Endothelial cell of umbilical vein (primary cell): ENCODE results near the gene ANKRD12. TPM values are rescaled to one million over a fixed set of nuclear protein-coding genes. Genes with fewer than 3 reads are reported as not detected.

ENCODE experiments used
- BruUV-seq: library from RNA; stranded (reverse); fragments of 400-500 nt; replicated peaks from 2 replicates; lab custom pipeline; 2021; lab: Mats Ljungman, UMichigan
- CTCF ChIA-PET: fragments of 300-600, 350-600 bp; sonication (Branson Sonifier 250); formaldehyde crosslinking; loops from one replicate; lab custom pipeline; 2021; ENCODE audit warnings: antibody characterized with exemption, inconsistent platforms; lab: Charles Lee
- POLR2A ChIA-PET: fragments of 300-600, 350-600 bp; sonication (Branson Sonifier 250); formaldehyde crosslinking; loops from one replicate; lab custom pipeline; 2021; ENCODE audit warnings: antibody characterized with exemption, inconsistent platforms; lab: Charles Lee
- DNase-seq: peaks from one replicate; pipeline ENCODE4 v3.0.0-alpha.2; 2011; ENCODE audit warnings: low read depth, low spot score
- FAIRE-seq: peaks from 2 replicates; lab custom pipeline; 2011; peaks lifted over from hg19 to GRCh38; lab: Jason Lieb, UNC
- H2AFZ ChIP-seq: 2 replicates; pipeline ENCODE4 v1.6.0; 2012; ENCODE audit warnings: low read depth, low read length, control low read depth, inconsistent platforms
- H3K27ac ChIP-seq: 2 replicates; pipeline ENCODE4 v1.5.1; 2011; ENCODE audit warnings: low read depth, mild to moderate bottlenecking, control low read depth, low read length, moderate library complexity; ENCODE audit not compliant: insufficient read depth
- H3K27me3 ChIP-seq, 2 experiments: 2 replicates each; pipeline versions ENCODE4 v1.6.0 to v1.6.1; 2011; ENCODE audit warnings: low read length in 2 of 2, mixed read lengths in 1 of 2; ENCODE audit not compliant: control insufficient read depth in 2 of 2, insufficient read depth in 2 of 2
- H3K36me3 ChIP-seq, 2 experiments: 2 replicates in 1 of 2; 3 replicates in 1 of 2; pipeline ENCODE4 v1.5.1; 2011; ENCODE audit warnings: low read length in 2 of 2, mild to moderate bottlenecking in 1 of 2, moderate library complexity in 1 of 2; ENCODE audit not compliant: control insufficient read depth in 2 of 2, insufficient read depth in 2 of 2; ENCODE audit errors: extremely low read depth in 1 of 2
- H3K4me1 ChIP-seq: 3 replicates; pipeline ENCODE4 v1.5.1; 2011; ENCODE audit warnings: mild to moderate bottlenecking, low read length; ENCODE audit not compliant: control insufficient read depth, insufficient read depth; ENCODE audit errors: extremely low read depth
- H3K4me2 ChIP-seq: 2 replicates; pipeline ENCODE4 v1.6.1; 2011; ENCODE audit warnings: low read length, control low read depth, mixed read lengths; ENCODE audit not compliant: insufficient read depth
- H3K4me3 ChIP-seq, 3 experiments: fragments of 200-600 bp in 1 of 3; sonication (generic), shearing (Covaris generic) in 1 of 3; replicated peaks in 1 of 3; 2 replicates each; pipeline ENCODE4 v1.5.1; 2011 to 2016; ENCODE audit warnings: control low read depth in 3 of 3, low read length in 3 of 3, mild to moderate bottlenecking in 2 of 3, inconsistent platforms in 1 of 3, low read depth in 1 of 3, moderate library complexity in 1 of 3; ENCODE audit not compliant: insufficient read depth in 1 of 3
- H3K79me2 ChIP-seq: 2 replicates; pipeline ENCODE4 v1.6.0; 2012; ENCODE audit warnings: low read length, inconsistent platforms; ENCODE audit not compliant: control insufficient read depth, insufficient read depth
- H3K9ac ChIP-seq: replicated peaks from 2 replicates; pipeline ENCODE3; 2011; ENCODE audit warnings: low read length, control low read depth; ENCODE audit not compliant: insufficient read depth; ENCODE audit errors: extremely low read depth
- H3K9me1 ChIP-seq: replicated peaks from 3 replicates; pipeline ENCODE4 v1.6.0; 2011; ENCODE audit warnings: mild to moderate bottlenecking, low read length; ENCODE audit not compliant: control insufficient read depth, insufficient read depth; ENCODE audit errors: extremely low read depth
- H3K9me3 ChIP-seq: replicated peaks from 2 replicates; pipeline ENCODE4 v1.5.1; 2012; ENCODE audit warnings: low read length, inconsistent platforms; ENCODE audit not compliant: control insufficient read depth, insufficient read depth
- H4K20me1 ChIP-seq: replicated peaks from 2 replicates; pipeline ENCODE3; 2011; ENCODE audit warnings: mild to moderate bottlenecking, low read length; ENCODE audit not compliant: control insufficient read depth, insufficient read depth; ENCODE audit errors: extremely low read depth
- EZH2 ChIP-seq: IDR thresholded peaks from 2 replicates; pipeline ENCODE4 v1.6.1; 2012; ENCODE audit warnings: borderline replicate concordance, low read depth, mild to moderate bottlenecking, moderate library complexity, low read length, inconsistent platforms; ENCODE audit not compliant: severe bottlenecking
- GATA2 ChIP-seq: IDR thresholded peaks from 2 replicates; pipeline ENCODE4 v1.7.0; 2011; ENCODE audit warnings: low read depth, mild to moderate bottlenecking, moderate library complexity, mixed read lengths, low read length; ENCODE audit not compliant: insufficient read length, insufficient read depth
- MAX ChIP-seq: IDR thresholded peaks from 2 replicates; pipeline ENCODE4 v1.6.1; 2011; ENCODE audit not compliant: insufficient read depth, insufficient read length
- dilution Hi-C: fragments of 300-500 bp; cut with MboI; formaldehyde crosslinking; loops from one replicate; pipeline ENCODE4 v1.15.0; 2019; ENCODE audit warnings: low sequenced_read_pairs; ENCODE audit not compliant: extremely low pct_ligation_motif_present
- intact Hi-C: fragments of 100-400 bp; cut with micrococcal nuclease; formaldehyde crosslinking; loops from one replicate; pipeline ENCODE4 v1.10.0; 2022
- polyA plus RNA-seq, 4 experiments: library from polyadenylated mRNA; depleted of rRNA in 3 of 4; stranded (reverse) in 3 of 4; unstranded in 1 of 4; fragments of >200 nt; gene quantifications; 2 replicates each; pipeline versions ENCODE4 v1.2.1 to v1.2.3, GENCODE V29; 2011 to 2012; ENCODE audit warnings: missing spikeins in 1 of 4
- small RNA-seq: library from RNA; depleted of rRNA; stranded (forward); fragments of <200 nt; gene quantifications from one replicate; pipeline ENCODE3, GENCODE V24; 2012; ENCODE audit warnings: low replicate concordance, low read depth; ENCODE audit not compliant: insufficient read depth, insufficient read length
- total RNA-seq: library from RNA; stranded (reverse); gene quantifications from 2 replicates; pipeline ENCODE4 v1.2.3, GENCODE V29; 2021
- TF ChIP-seq, protein P1 (sequence below), 2 donors: IDR thresholded peaks; 1 replicate in 1 of 2; 2 replicates in 1 of 2; pipeline ENCODE4 v1.5.1; 2011; ENCODE audit warnings: low read length in 2 of 2, mild to moderate bottlenecking in 2 of 2, moderate library complexity in 2 of 2, control low read depth in 1 of 2, inconsistent platforms in 1 of 2, low read depth in 1 of 2; ENCODE audit not compliant: insufficient read depth in 1 of 2; ENCODE audit errors: extremely low read depth in 1 of 2

ANKRD12 gene
- total and polyA plus RNA-seq, 2 donors (not counting 3 experiments of a cell fraction or from before 2014, with no cell fraction given): 1.5 to 25.4 TPM

GRCh38 chr18:9334973-9335696 is 198.6 kb downstream of the ANKRD12 start:
- Histone ChIP-seq H2AFZ (peak overlapping the region; percentile 83), H3K9me3 (no peaks in the 10 kb centered on the region), H3K36me3 (peaks cover 0 to 7% of the 10 kb centered on the region in 2 experiments), H3K4me1 (peaks cover 3% of the 10 kb centered on the region), H3K27ac (peak overlapping the region; percentile 71), H3K9me1 (no peaks in the 10 kb centered on the region), H3K79me2 (peaks cover 25% of the 10 kb centered on the region), H4K20me1 (no peaks in the 10 kb centered on the region), H3K27me3 (no peaks in the 10 kb centered on the region), H3K4me3 (peak overlapping the region; percentile 77 to 88 (median 87)), H3K4me2 (peak overlapping the region; percentile 97), H3K9ac (peak overlapping the region; percentile 85)
- FAIRE-seq: no peak
- dilution Hi-C loops: no loop called here
- peak; percentile 51 for DNase-seq
- POLR2A ChIA-PET: interaction anchor here (1.0 to 2.0 kb wide), 4 partner anchors 14 to 233 kb away, joined by 3 to 12 read pairs (median 6); partner anchors contain the start of genes ANKRD12 and NDUFV2
- no peak for TF ChIP-seq MAX
- TF ChIP-seq, protein P1, sequence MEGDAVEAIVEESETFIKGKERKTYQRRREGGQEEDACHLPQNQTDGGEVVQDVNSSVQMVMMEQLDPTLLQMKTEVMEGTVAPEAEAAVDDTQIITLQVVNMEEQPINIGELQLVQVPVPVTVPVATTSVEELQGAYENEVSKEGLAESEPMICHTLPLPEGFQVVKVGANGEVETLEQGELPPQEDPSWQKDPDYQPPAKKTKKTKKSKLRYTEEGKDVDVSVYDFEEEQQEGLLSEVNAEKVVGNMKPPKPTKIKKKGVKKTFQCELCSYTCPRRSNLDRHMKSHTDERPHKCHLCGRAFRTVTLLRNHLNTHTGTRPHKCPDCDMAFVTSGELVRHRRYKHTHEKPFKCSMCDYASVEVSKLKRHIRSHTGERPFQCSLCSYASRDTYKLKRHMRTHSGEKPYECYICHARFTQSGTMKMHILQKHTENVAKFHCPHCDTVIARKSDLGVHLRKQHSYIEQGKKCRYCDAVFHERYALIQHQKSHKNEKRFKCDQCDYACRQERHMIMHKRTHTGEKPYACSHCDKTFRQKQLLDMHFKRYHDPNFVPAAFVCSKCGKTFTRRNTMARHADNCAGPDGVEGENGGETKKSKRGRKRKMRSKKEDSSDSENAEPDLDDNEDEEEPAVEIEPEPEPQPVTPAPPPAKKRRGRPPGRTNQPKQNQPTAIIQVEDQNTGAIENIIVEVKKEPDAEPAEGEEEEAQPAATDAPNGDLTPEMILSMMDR (IDR thresholded peaks at IDR 0.05; ENCODE audit: extremely low read depth in 1 of 2, insufficient read depth in 1 of 2, low read depth in 1 of 2, low read length in 2 of 2): peak in 1 of 2 donors; percentile 1
- TF ChIP-seq EZH2: no peak
- TF ChIP-seq GATA2: no peak
- intact Hi-C loops: loop anchor here (1.0 to 5.0 kb wide), 7 partner anchors 14 to 262 kb away; partner anchors contain the start of genes ANKRD12 and NDUFV2
- TSS peak; percentile 39 for BruUV-seq
- CTCF ChIA-PET: interaction anchor here (0.7 to 2.3 kb wide), 18 partner anchors 13 to 263 kb away, joined by 3 to 33 read pairs (median 5); partner anchors contain the start of gene ANKRD12

Small RNAs within 50 kb of the gene (small RNA-seq; reads per million reads assigned to genes)
- gene RF00019: not detected

Other genes starting within 250 kb of the ANKRD12 start
- 147 and 152 TPM in 2 replicates for gene NDUFV2, start 34.1 kb upstream of the ANKRD12 start, total RNA-seq
- gene NDUFV2, start 34.1 kb upstream of the ANKRD12 start, polyA plus RNA-seq: 49.9 and 65.7 TPM in 2 replicates
- gene TWSG1, start 198.0 kb downstream of the ANKRD12 start, total RNA-seq: 57.4 and 69.6 TPM in 2 replicates
- 49.5 and 52.4 TPM in 2 replicates for gene TWSG1, start 198.0 kb downstream of the ANKRD12 start, polyA plus RNA-seq